Neuronal stem cell (in vitro differentiated cells): ENCODE data around the gene CYP1A1.

Experiments used
- DNase-seq: peaks from one replicate; pipeline ENCODE4 v3.0.0-alpha.2; 2013; ENCODE audit warnings: low spot score
- H2AFZ ChIP-seq: one replicate; pipeline ENCODE4 v1.6.1; 2013; ENCODE audit warnings: mild to moderate bottlenecking, low read length, inconsistent platforms
- H2AK5ac ChIP-seq: 2 replicates; pipeline ENCODE4 v1.6.1; 2013; ENCODE audit warnings: low read depth, mild to moderate bottlenecking, inconsistent platforms, low read length, moderate library complexity, mixed read lengths
- H2BK120ac ChIP-seq: 2 replicates; pipeline ENCODE4 v1.6.1; 2013; ENCODE audit warnings: low read depth, mild to moderate bottlenecking, inconsistent platforms, low read length, moderate library complexity, mixed read lengths
- H2BK12ac ChIP-seq: one replicate; pipeline ENCODE4 v1.6.1; 2013; ENCODE audit warnings: low read length, inconsistent platforms
- H2BK15ac ChIP-seq: 2 replicates; pipeline ENCODE4 v1.6.1; 2013; ENCODE audit warnings: mild to moderate bottlenecking, low read length, inconsistent platforms, mixed read lengths
- H2BK5ac ChIP-seq: one replicate; pipeline ENCODE4 v1.6.1; 2013; ENCODE audit warnings: inconsistent platforms, mild to moderate bottlenecking, low read length, moderate library complexity
- H3K14ac ChIP-seq: one replicate; pipeline ENCODE4 v1.6.1; 2013; ENCODE audit warnings: low read length, inconsistent platforms
- H3K18ac ChIP-seq: 2 replicates; pipeline ENCODE4 v1.6.1; 2013; ENCODE audit warnings: low read length, inconsistent platforms
- H3K23ac ChIP-seq: 2 replicates; pipeline ENCODE4 v1.6.1; 2013; ENCODE audit warnings: low read depth, mild to moderate bottlenecking, mixed read lengths, low read length, inconsistent platforms; ENCODE audit not compliant: poor library complexity
- H3K27ac ChIP-seq: replicated peaks from 3 replicates; pipeline ENCODE4 v1.5.1; 2013; ENCODE audit warnings: low read length, inconsistent platforms
- H3K27me3 ChIP-seq, 3 experiments: 2 replicates each; pipeline ENCODE4 v1.6.1; 2013; ENCODE audit warnings: low read length in 3 of 3, mild to moderate bottlenecking in 2 of 3, inconsistent platforms in 1 of 3, low read depth in 1 of 3, mixed read lengths in 1 of 3, moderate library complexity in 1 of 3; ENCODE audit not compliant: control insufficient read depth in 3 of 3, insufficient read depth in 3 of 3
- H3K36me3 ChIP-seq, 2 donors: replicated peaks in 1 of 2; 2 replicates each; pipeline ENCODE4 v1.6.1; 2013; ENCODE audit warnings: low read length in 2 of 2; ENCODE audit not compliant: control insufficient read depth in 2 of 2, insufficient read depth in 2 of 2
- H3K4ac ChIP-seq: 2 replicates; pipeline ENCODE4 v1.6.1; 2013; ENCODE audit warnings: inconsistent platforms, mild to moderate bottlenecking, low read length, moderate library complexity
- H3K4me1 ChIP-seq, 2 donors: 1 replicate in 1 of 2; 2 replicates in 1 of 2; pipeline ENCODE4 v1.6.1; 2013; ENCODE audit warnings: low read length in 2 of 2, low read depth in 1 of 2; ENCODE audit not compliant: control insufficient read depth in 2 of 2, insufficient read depth in 1 of 2
- H3K4me2 ChIP-seq: one replicate; pipeline ENCODE4 v1.6.1; 2013; ENCODE audit warnings: mild to moderate bottlenecking, low read length, inconsistent platforms; ENCODE audit not compliant: insufficient read depth, poor library complexity, severe bottlenecking
- H3K4me3 ChIP-seq, 2 donors: 2 replicates each; pipeline ENCODE4 v1.5.1; 2013; ENCODE audit warnings: low read length in 2 of 2, mild to moderate bottlenecking in 2 of 2, inconsistent platforms in 1 of 2, moderate library complexity in 1 of 2
- H3K79me1 ChIP-seq: one replicate; pipeline ENCODE4 v1.6.1; 2013; ENCODE audit warnings: low read depth, mild to moderate bottlenecking, inconsistent platforms, low read length, moderate library complexity
- H3K9ac ChIP-seq: one replicate; pipeline ENCODE4 v1.6.1; 2013; ENCODE audit warnings: mild to moderate bottlenecking, low read depth, low read length, inconsistent platforms; ENCODE audit not compliant: poor library complexity
- H3K9me3 ChIP-seq, 2 donors: replicated peaks in 1 of 2; 2 replicates each; pipeline versions ENCODE3 to v1.6.1; 2013; ENCODE audit warnings: low read length in 2 of 2, mild to moderate bottlenecking in 2 of 2, inconsistent platforms in 1 of 2, low read depth in 1 of 2, mixed read lengths in 1 of 2, moderate library complexity in 1 of 2; ENCODE audit not compliant: control insufficient read depth in 2 of 2, insufficient read depth in 1 of 2
- H4K8ac ChIP-seq: one replicate; pipeline ENCODE4 v1.6.1; 2013; ENCODE audit warnings: low read depth, mild to moderate bottlenecking, inconsistent platforms, low read length, moderate library complexity
- H4K91ac ChIP-seq: one replicate; pipeline ENCODE4 v1.6.1; 2013; ENCODE audit warnings: low read length, low read depth, mild to moderate bottlenecking, inconsistent platforms; ENCODE audit not compliant: poor library complexity
- WGBS, 2 donors: extraction: QIAGEN DNeasy Blood & Tissue Kit; methylation state at CpG; one replicate each; pipeline ENCODE4 v1.1.7; 2013; ENCODE audit warnings: missing lambda C conversion rate in 2 of 2, mixed read lengths in 1 of 2; ENCODE audit not compliant: insufficient read length in 2 of 2, insufficient replicate concordance in 1 of 2; ENCODE audit errors: extremely low coverage in 2 of 2; 5-methylcytosine and 5-hydroxymethylcytosine counted together

Gene CYP1A1

DNA sequence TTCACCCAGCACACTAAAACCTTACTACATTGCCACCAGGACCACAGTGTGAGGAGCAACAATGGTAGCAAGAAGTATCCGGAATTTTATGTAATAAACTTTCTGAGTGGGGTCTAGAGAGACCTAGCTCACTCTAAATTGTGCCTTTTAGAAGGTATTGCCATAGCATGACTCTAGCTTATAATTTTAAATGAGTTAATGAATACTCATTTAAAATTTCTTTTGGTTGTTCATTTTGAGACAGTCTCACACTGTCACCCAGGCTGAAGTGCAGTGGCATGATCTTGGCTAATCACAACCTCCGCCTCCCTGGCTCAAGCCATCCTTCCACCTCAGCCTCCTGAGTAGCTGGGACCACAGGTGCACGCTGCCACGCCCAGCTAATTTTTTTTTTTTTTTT lies 55.7 kb downstream of the CYP1A1 start:
- no CpG with 5 or more reads among the region's 4 CpGs for WGBS, 2 donors

More for the DNA sequence above, 55.7 kb downstream of the CYP1A1 start:
- H3K14ac ChIP-seq = no peak overlapping the region
- no peaks in the 10 kb centered on the region for H3K79me1 ChIP-seq
- H2AFZ ChIP-seq = no peak overlapping the region
- H2AK5ac ChIP-seq = no peak overlapping the region
- DNase-seq = no peak
- no peak overlapping the region for H2BK120ac ChIP-seq
- H3K4me2 ChIP-seq = no peak overlapping the region
- no peak overlapping the region for H2BK15ac ChIP-seq
- H3K27ac ChIP-seq = no peak overlapping the region
- H3K18ac ChIP-seq = no peak overlapping the region
- no peak overlapping the region for H4K8ac ChIP-seq
- H3K4me3 ChIP-seq = no peak overlapping the region
- no peak overlapping the region for H3K9ac ChIP-seq
- no peak overlapping the region for H2BK12ac ChIP-seq
- no peak overlapping the region for H4K91ac ChIP-seq
- no peaks in the 10 kb centered on the region for H3K27me3 ChIP-seq
- H3K4me1 ChIP-seq = no peaks in the 10 kb centered on the region
- H3K4ac ChIP-seq = no peak overlapping the region
- peaks cover 9 to 70% of the 10 kb centered on the region in 2 donors for H3K36me3 ChIP-seq
- H2BK5ac ChIP-seq = no peak overlapping the region
- no peaks in the 10 kb centered on the region for H3K9me3 ChIP-seq
- H3K23ac ChIP-seq = no peak overlapping the region
